T1000 (cell line): ENCODE measurements around the gene EEF1A2.

ENCODE experiments used
- DNase-seq: peaks from one replicate; lab custom pipeline; 2025; ENCODE audit warnings: mixed read lengths; lab: John Stamatoyannopoulos, UW

The EEF1A2 gene

DNA sequence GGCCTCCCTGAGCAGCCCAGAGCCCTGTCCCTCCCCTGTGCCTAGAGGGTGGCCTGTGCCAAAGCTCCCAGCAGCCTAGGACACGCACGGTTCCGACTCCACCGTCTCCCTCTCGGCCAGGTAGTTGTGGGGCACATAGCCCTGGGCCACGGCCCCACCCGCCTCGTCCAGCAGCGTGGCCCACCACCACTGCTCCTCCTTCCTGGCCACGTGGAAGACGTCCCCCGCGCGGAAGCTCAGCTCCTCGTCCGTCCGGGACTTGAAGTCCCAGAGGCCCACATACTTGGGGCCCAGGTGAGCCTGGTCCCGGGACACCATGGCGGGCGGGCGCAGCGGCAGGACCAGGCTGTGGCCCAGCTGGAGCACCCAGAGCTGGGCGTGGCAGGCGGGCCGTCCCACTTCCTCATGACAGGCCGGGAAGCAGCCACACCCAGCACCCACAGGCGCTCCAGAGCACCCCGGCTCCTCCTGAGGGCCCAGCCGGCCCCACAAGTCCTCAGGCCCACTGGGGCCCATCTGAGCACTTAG is 38.2 kb upstream of the EEF1A2 start, which contains the start of gene PTK6:
TSS of gene PTK6 (minus strand) at position 380 of the 528 bp plus-strand sequence. CDS start at position 318, 62 bp downstream.
- DNase-seq = no peak

DNA sequence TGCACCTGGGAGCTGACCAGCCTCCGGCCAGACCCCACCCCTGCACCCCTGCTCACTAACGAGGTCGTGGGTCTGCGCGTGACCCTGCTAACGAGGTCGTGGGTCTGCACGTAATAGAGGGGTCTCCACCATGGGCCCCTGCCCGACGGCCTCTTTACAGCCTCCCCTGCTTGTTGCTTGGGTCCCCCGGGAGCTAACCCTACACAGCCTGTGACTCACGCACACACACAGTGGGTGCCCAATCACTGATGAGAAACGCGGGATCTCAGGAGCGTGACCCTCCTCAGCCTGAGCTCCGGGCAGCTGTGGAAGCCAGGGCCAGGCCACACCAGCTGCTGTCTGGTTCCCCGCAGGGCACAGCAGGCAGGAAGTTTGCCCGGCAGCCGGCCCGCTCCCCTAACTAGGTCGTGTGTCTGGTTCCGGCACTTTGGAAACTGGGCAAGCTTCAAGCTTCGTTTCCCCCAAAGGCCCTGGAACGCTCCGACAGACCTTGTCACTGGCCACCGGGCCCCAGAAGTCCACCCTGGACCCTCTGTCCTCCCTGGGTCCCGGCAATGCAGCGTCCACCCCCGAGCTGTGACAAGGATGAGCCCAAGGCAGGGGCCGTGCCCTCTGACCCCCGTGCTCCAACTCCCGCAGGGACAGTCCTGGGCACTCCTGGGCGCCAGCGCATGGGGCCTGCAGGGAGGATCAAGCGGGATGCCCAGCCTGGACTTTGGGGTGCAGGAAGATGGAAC is 37.5 kb upstream of the EEF1A2 start:
- peak; percentile 51 for DNase-seq

DNA sequence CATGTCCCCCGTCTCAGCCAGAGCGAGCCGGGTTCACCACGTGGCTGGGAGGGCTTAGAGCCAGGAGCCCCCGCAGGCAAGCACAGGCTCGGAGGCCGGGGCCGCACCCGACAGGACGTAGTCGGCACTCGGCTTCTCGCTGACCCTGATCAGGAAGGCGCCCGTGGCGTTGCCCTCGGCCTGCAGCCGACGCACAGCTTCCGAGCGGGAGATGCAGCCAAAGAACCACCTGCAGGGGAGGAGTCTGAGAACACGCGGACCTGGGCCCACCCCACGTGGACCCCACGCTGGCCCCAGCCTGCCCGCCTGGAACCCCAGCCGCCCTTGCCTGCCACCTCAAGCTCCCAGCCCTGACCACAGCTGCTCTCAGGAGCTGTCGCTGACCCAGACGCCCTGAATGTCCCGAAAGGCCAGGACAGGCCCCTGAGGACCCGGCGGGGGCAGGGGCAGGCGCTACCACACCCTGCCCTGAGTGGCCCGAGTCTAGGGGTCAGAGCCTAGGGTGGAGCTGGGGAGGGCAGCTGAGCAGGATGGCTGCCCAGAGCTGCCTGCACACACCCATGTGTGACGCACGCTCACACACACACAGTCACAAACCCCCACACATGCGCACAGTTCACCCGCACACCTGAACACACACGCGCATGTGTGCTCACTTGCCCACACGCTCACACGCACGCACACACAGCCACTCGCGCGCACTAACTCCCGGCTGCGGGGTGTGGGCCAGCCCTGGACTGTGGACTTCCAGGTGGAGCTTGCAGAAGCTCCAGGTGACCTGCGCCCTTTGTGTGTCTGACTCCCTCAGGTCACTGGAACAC is 36.2 kb upstream of the EEF1A2 start:
- no peak for DNase-seq

DNA sequence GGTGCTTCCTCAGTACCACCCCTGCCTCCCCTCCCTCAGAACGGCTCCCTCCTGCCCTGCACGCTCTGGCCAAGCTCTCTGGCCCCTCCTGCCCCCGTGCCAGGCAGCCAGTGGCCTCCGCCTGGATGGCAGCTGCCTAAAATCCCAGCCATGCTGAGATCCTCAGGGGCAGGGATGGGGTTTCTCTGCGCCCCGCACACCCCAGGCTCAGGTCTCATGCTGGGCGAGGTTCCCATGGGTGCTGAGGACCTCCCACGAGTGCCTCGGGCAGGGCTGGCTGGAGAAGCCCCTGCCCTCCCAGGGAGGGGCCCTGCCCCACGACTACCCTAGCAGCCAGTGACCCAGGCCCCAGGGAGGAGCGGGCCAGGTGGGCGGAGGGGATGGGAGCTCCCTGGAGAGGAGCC is 35.5 kb upstream of the EEF1A2 start:
- DNase-seq = no peak

DNA sequence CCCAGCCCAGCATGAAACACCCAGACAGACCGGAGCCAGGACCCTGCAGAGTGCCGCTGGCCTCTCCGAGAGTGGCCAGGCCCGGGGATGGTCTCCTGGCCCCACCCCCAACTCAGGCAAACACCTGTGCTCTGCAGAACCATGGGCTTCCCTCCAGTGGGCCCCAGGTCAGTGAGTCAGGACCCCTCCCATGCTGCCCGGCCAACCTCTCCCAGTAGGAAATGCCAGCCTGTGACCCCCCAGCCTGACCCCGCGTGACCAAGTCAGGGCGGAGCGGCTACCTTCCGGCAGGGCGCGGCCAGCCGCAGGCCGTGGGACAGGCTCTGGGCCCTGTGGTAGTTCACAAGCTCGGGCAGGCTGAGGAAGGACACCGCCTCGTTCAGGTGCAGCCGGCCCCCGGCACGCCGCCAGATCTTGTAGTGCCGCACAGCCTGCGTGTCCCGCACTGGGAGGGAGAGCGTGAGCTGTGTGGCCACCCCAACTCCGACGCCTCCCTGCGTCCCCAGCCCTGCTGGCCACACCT is 35.0 kb upstream of the EEF1A2 start:
- DNase-seq = no peak

DNA sequence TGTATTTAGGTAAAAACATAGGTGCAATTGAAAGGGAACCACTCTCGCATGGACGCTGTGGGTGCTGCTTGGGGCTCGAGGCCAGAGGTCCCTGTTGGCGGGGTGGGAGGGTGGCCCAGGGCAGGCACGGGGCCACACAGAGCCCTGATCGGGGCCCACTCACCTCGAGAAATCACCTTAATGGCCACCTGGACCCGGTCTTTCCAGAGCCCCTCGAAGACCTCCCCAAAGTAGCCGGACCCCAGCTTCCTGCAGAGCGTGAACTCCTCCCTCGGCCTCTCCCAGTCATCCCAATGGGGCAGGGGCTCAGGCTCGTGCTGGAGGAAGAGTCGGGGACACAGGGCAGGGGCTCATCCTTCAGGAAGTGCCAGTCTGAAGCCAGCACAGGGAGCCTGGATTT is 34.5 kb upstream of the EEF1A2 start:
- no peak for DNase-seq

DNA sequence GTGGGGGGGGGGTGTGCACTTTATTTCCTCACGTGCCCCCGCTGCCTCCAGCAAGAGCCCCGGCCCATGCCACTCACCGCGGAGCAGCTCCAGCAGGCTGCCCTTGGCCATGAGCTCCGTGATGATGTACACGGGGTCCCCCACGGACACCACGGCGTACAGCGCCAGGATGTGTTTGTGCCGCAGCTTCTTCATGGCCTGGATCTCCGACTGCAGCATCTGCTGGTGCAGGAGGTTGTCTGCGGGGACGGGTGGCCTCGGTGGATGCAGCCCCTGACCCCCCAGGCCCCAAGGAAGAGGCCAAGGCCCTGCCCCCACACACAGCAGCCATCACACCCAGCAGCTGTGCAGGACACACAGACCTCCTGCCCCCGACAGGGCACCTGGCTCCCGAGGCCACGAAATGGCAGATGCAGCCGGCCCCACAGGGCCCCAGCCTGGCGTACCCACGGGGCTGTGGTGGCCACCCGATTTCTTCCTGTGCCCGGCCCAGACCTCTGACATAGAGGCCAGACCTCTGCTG is 33.6 kb upstream of the EEF1A2 start:
- DNase-seq = no peak

DNA sequence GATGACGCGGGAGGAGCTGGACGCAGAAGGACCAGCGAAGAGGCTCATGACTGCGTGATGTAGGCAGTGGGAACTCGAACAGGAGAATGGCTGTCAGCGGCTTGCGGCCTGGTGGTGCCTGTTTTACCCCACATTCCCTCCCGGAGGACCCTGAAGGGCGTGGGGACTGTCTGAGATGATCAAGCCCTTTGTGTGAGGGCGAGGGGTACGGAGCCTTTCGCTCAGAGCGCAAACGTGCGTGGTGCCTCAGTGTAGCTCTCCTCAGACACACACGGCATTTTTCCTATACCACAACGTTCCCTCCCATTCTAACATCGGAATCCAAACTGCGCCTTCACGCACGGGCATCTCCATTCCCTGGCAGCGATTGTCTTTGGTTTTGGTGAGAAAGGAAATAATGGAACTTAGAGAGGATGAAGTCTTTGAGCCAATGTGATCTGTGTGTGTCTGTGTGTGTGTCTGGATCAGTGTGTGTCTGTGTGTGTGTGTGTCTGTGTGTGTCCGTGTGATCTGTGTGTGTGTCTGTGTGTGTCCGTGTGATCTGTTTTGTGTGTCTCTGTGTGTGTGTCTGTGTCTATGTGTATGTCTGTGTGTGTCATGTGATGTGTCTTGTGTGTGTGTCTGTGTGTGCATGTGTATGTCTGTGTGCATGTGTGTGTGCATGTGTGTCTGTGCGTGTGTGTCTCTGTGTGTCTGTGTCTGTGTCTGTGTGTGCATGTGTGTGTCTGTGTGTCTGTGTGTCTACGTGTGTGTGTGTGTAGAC is 33.0 kb upstream of the EEF1A2 start:
- no peak for DNase-seq

DNA sequence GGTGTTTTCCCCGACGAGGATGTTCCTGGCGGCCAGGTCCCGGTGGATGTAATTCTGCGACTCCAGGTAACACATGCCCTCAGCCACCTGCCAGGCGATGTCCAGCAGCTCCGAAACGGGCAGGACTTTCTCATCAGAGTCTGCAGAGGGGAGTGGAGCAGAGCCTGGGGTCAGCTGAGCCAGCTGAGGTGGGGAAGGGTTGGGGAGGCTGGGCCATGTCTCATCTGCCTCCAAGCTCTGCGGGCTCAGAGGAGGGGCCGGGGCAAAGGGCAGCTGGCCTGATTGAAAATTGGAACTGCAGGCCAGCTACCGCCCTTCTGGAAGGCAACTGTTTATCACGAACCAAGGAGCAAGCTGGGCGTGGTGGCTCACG is 31.9 kb upstream of the EEF1A2 start:
- no peak for DNase-seq

DNA sequence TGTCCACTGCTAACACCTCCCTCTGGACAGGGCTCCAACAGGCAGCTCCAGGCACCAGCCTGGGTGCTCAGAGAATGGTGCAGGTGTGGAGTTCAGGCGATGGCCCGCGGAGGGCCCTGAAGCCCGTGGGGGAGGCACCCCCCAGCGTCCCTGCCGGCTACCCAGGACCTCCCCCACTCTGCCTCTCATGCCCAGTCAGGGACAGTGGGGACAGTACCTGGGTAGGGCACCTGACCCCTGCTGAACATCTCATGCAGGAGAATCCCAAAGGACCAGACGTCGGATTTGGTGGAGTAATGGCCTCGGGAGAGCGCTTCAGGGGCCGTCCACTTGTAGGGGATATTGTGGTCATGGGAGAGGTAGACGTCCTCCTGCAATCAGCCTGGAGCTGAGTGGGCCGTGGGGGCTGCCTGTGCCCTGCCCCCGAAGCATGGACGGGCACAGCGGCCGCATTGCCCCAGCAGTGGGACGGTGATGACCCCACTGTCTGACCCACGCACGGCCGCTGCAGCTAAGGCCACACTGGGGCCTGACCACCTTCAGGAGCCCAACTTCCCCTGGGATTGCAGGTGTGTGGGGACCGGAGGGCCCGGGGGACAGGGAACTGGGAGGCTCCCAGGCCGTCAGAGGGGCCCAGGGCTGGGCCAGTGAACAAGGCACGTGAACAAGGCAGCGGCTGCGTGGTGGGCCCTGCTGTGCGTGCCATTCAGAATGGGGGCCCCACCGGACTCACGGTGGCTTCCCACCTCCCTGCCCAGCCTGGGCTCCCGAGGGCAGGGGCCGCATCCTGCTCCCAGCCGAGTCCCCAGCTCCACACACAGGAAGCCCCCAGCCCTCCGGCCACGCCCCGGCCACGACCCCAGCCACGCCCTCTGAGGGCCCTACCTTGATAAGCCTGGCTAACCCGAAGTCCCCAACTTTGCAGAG is 31.2 kb upstream of the EEF1A2 start:
- no peak for DNase-seq

DNA sequence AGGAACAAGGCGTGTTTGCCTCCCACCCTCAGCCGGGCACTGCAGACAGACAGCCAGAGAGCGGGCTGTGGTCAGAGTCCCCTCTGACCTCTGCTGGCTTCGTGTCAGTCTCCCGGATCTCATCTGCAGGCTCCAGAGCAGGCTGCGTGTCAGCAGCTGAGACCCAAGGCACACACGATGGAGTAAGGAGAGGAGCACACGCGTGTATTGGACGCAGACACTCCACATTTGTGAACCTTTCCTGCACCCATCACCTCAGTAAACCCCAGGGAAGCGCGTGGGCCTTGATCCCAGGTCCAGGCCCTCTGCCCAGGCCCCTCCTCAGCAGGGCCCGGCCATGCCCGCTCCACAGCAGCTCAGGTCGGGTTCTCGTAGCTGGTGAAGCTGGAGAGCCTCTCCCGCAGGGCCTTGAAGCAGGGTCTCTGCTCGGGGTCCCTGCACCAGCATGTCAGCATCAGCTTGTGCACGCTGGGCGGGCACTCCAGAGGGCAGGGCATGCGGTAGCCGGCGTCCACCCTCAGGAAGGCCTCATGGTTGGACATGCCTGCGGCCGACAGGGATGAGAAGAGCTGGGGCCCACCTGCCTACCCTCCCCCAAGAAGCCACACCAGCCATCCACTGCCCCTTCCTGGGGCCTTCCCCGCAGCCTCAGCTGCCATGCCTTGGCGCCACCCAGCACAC is 30.4 kb upstream of the EEF1A2 start:
- DNase-seq = no peak

DNA sequence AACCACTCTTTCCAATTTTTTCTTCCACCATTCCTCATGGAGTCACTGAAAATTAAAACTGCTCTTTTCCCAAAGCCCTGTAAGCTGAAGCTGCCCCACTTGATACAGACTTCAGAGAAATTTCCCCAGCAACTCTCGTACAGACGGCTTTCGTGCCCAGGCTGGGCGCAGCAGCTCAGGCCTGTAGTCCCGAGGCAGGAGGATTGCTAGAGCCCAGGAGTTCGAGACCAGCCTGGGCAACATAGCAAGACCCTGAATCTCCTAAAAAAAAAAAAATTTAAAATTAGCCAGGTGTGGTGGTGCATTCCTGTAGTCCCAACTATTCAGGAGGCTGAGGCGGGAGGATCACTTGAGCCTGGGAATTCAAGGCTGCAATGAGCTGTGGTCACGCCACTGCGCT is 28.3 kb upstream of the EEF1A2 start:
- no peak for DNase-seq

DNA sequence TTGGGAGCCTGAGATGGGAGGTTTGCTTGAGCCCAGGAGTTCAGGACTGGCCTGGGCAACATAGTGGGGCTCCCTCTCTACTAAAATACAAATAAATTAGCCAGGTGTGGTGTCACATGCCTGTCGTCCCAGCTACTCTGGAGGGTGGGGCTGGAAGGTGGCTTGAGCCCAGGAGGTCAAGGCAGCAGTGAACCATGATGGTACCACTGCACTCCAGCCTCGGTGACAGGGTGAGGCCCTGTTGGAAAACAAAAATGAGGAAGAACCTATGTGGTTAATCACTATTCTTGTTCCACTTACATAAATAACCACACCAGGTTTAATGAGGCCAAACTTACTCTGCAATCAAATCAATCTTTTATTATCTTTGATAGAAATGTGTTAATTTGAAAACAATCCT is 27.1 kb upstream of the EEF1A2 start:
- no peak for DNase-seq

DNA sequence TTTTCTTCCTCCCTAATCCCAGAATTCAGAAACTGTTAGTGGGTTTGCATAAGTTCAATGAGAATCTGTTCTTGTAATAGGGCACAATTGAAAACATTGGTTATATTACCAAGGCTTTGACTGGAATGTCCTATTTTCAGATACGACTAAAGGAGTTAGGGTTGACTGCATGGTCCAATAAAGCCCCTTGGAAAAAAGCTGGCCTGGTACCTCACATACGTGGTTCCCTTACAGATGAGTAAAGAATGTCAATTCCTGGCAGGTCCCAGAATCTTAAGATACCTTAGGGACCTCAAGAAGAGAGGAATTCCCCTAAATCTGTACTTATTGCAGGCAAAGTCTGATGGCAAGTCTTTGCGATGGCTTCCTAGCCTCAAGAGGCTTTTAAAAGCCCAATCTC is 26.3 kb upstream of the EEF1A2 start:
- no peak for DNase-seq

DNA sequence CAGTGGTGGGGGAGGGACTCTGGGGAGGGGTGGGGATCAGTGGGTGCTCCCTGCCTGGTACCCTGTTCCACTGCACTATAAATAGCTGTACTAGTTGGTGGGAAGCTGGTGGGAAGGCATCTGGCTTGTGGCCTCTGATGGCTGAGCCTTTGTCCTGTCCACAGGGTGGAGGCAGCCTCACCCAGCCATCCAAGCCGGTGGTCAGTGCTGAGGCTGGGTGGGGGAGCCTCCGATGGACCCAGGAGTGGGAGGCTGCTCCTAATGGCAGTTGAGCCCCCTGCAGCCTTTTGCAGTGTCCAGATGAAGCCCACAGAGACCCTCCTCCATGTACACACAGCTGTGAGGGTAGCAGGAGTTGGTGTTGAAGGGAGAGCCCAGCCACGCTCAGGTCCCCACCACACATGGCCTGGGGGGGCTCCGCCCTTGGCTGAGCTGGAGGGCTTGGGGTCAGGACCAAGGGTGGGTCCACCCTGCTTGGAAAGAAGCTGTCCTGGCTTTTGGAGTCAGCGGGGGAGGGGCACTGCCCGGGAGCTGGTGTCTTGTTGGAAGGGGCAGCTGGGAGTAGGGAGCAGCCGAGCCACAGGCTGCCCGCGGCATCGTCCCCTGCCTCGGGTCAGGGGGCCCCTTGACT is 24.2 kb upstream of the EEF1A2 start:
- no peak for DNase-seq

DNA sequence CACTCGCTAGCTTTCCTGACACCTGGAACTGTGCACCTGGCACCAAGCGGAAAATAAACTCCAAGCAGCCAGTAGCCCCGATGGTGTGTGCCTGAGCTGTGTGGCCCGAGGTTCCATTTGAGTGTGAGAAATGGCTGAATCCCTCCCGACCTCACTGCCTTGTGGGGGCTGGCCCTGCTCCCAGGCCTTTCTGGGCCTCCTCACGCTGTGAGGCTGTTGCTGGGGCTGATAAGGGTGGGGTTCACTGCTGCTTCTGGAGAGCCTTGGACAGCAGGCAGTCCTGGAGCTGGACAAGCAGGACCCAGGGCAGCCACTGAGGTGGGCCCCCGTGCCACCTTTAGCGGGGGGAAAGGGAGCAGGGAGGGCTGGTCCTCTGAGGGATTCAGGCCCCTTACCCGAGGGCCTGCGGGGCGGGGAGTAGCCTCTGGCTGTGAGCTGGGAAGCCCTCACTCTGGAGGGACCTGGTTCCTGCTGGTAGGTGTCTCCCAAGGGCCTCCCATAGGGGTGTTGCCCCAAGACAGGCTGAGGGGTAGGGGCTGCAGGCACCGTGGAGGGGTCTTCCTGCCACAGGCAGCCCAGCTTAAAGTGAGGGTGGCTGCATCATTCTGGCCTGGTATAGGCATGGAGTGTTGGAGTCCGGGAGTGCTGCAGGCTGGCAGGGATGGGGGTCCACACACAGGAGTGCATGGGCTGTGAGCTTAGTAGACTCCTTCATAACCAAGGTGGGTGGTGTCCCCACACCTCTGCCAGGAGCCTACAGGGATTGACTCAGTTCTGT is 23.4 kb upstream of the EEF1A2 start:
- no peak for DNase-seq

DNA sequence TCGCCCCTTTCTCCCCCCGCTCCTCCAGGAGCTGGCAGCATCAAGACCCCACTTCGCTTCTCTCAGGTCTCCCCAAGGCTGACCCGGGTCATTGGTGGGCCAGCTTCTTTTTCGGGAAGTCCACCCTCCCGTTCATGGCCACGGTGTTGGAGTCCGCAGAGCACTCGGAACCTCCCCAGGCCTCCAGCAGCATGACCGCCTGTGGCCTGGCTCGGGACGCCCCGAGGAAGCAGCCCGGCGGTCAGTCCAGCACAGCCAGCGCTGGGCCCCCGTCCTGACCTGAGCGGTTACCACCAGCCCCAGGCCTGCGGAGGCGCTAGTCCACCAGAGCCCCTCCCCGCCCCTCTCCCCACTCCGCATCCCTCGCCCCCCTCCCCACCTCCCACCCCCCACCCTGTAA is 22.7 kb upstream of the EEF1A2 start:
- no peak for DNase-seq

DNA sequence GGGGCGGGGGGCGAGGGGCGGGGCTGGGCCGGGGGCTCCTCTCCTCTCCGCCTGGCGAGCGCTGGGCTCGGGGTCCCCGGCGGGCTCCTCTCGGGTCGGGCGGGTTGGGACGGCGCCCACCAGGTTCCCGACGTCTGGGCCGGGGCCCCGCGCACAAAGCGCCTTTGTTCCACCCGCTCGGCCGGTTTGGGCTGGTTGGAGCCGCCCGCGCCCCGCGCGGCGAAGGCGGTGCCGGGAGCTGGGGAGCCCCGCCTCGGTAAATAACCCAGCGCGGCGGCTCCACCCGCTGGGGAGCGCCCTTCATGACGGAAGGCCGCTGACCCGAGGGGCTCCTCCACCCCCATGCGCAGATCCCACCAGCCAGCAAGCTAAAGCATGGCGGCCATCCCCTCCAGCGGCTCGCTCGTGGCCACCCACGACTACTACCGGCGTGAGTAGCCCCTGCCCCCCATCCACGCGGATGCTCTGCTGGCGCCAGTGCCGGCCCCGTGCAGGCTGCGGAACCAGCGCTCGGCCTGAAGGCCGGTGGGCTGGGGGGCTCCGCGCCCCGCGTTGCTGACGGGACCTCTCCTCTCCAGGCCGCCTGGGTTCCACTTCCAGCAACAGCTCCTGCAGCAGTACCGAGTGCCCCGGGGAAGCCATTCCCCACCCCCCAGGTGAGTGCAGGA is 22.2 kb upstream of the EEF1A2 start:
- peak; percentile 46 for DNase-seq
